Nephron progenitor cell (in vitro differentiated cells): ENCODE measurements around the gene RPL18A.

Experiments used
- DNase-seq: peaks from one replicate; pipeline ENCODE4 v3.0.0; 2021
- H3K27ac Mint-ChIP-seq: 2 replicates; pipeline ENCODE4 v1.8.0; 2021; ENCODE audit warnings: mild to moderate bottlenecking, moderate library complexity, mixed read lengths
- H3K27me3 Mint-ChIP-seq: 2 replicates; pipeline ENCODE4 v1.8.0; 2021; ENCODE audit warnings: mild to moderate bottlenecking, low read depth, mixed read lengths; ENCODE audit not compliant: poor library complexity
- H3K36me3 Mint-ChIP-seq: 2 replicates; pipeline ENCODE4 v1.8.0; 2021; ENCODE audit warnings: low read depth, mixed read lengths
- H3K4me1 Mint-ChIP-seq: 2 replicates; pipeline ENCODE4 v1.8.0; 2021; ENCODE audit warnings: mixed read lengths
- H3K4me3 Mint-ChIP-seq: 2 replicates; pipeline ENCODE4 v1.8.0; 2021; ENCODE audit warnings: mild to moderate bottlenecking, moderate library complexity, mixed read lengths
- H3K9me3 Mint-ChIP-seq: 2 replicates; pipeline ENCODE4 v1.8.0; 2021; ENCODE audit warnings: mild to moderate bottlenecking, moderate library complexity, mixed read lengths
- CTCF ChIP-seq: fragments of 200-600 bp; sonication (generic); IDR thresholded peaks from 2 replicates; pipeline ENCODE4 v1.5.0; 2021; ENCODE audit warnings: antibody characterized with exemption

RPL18A gene

DNA sequence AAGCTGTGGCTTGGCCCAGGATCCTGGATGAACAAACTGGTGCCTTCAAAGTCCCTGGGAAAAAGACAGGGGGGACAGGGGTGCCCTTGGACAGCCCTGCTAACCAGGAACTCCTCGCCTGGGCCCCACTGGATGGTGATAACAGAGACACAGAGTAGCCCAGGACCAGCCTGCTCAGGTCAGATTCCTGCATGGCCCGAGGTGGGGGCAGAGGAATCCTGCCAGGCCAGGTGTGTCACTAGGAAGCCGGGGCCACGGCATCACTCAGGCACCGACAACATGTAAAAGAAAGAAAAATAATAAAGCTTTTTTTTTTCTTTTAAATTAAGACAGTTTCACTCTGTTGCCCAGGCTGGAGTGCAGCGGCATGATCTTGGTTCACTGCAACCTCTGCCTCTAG, 5.6 kb upstream of the RPL18A start:
- Mint-ChIP-seq H3K9me3 (peaks cover 9% of the 10 kb centered on the region), H3K36me3 (no peaks in the 10 kb centered on the region), H3K4me3 (no peak overlapping the region), H3K27ac (no peak overlapping the region), H3K4me1 (peaks cover 11% of the 10 kb centered on the region), H3K27me3 (peaks cover 40% of the 10 kb centered on the region)
- no peak for TF ChIP-seq CTCF
- no peak for DNase-seq

- peaks cover 19% of the 10 kb centered on the region for H3K4me1 Mint-ChIP-seq
- peaks cover 8% of the 10 kb centered on the region for H3K9me3 Mint-ChIP-seq
- no peak overlapping the region for H3K4me3 Mint-ChIP-seq
- peak; percentile 97 for DNase-seq
- H3K27me3 Mint-ChIP-seq: peaks cover 46% of the 10 kb centered on the region
- H3K27ac Mint-ChIP-seq: no peak overlapping the region
- H3K36me3 Mint-ChIP-seq: peaks cover 10% of the 10 kb centered on the region
- TF ChIP-seq CTCF: peak; percentile 98
Measured at GRCh38 chr19:17855280-17856152, 4.2 kb upstream of the RPL18A start.

- no peaks in the 10 kb centered on the region for H3K9me3 Mint-ChIP-seq
- TF ChIP-seq CTCF: no peak
- DNase-seq: no peak
- peak overlapping the region; percentile 99 for H3K4me3 Mint-ChIP-seq
- H3K4me1 Mint-ChIP-seq: peaks cover 37% of the 10 kb centered on the region
- H3K36me3 Mint-ChIP-seq: peaks cover 49% of the 10 kb centered on the region
- peak overlapping the region; percentile 99 for H3K27ac Mint-ChIP-seq
- H3K27me3 Mint-ChIP-seq: peaks cover 22% of the 10 kb centered on the region
Measured at GRCh38 chr19:17860331-17860992, 752 bp downstream of the RPL18A start.

GRCh38 chr19:17860993-17861360, 1.3 kb downstream of the RPL18A start:
- peak overlapping the region; percentile 61 for H3K27ac Mint-ChIP-seq
- H3K9me3 Mint-ChIP-seq: no peaks in the 10 kb centered on the region
- H3K27me3 Mint-ChIP-seq: peaks cover 17% of the 10 kb centered on the region
- no peak for DNase-seq
- peaks cover 37% of the 10 kb centered on the region for H3K4me1 Mint-ChIP-seq
- peaks cover 54% of the 10 kb centered on the region for H3K36me3 Mint-ChIP-seq
- no peak for TF ChIP-seq CTCF
- H3K4me3 Mint-ChIP-seq: peak overlapping the region; percentile 99

DNA sequence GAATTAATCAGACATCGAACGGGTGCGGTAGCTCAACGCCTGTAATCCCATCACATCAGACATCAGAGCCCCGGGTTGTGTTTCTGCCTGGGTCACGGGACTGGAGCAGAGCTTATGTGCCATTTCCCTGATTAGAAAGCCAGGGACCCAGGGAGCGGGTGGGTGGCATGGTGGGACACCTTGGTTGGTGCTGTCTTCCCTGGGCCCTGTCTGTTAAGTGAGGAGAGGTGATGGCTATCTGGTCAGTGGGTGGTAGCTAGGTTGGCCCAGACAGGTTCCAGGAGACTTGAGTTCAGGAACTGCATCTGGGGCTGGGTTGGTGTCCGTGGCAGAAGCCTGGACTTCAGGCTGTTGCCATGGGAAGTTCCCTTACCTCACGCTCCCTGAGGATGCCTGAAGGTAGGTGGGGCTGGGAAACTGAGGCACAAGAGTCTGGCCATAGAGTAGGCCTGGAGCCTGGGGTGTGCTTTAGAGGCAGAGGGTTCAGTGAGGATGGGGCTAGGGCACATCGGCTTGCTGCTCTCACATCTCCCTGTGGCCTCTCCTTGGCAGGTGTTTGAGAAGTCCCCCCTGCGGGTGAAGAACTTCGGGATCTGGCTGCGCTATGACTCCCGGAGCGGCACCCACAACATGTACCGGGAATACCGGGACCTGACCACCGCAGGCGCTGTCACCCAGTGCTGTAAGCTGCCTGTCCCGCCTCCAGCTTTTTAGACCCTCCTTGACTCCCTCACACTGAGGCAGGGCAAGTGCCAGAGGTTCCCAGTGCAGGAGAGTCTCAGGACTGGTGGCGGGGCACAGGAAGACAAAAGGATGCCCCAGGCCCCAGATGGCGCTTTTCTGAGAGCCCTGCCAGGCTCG, 2.1 kb downstream of the RPL18A start:
- H3K9me3 Mint-ChIP-seq: no peaks in the 10 kb centered on the region
- H3K4me3 Mint-ChIP-seq: peak overlapping the region; percentile 99
- H3K27ac Mint-ChIP-seq: peak overlapping the region; percentile 59
- DNase-seq: no peak
- H3K4me1 Mint-ChIP-seq: peaks cover 37% of the 10 kb centered on the region
- peaks cover 54% of the 10 kb centered on the region for H3K36me3 Mint-ChIP-seq
- peaks cover 9% of the 10 kb centered on the region for H3K27me3 Mint-ChIP-seq
- TF ChIP-seq CTCF: no peak
